ENCODE measurements around the gene KLHDC1. TPM values are rescaled to one million over a fixed set of nuclear protein-coding genes. Genes with fewer than 3 reads are reported as not detected.

The KLHDC1 gene
- total RNA-seq, 2 donors from 2014 or later: 0.35 to 0.77 TPM

- 8 to 14% methylated on average over 40 to 67 of the region's 67 CpGs for WGBS, 2 experiments (ENCODE audit: insufficient coverage in 1 of 2, insufficient read length in 1 of 2)
- Histone ChIP-seq H3K9ac (ENCODE audit: extremely low read depth, low read length, poor library complexity, severe bottlenecking) (peak within 1 kb of the TSS; percentile 75), H3K27ac (ENCODE audit: low read depth, low read length) (peak within 1 kb of the TSS; percentile 42), H3K4me3 (ENCODE audit: low read length) (peak within 1 kb of the TSS; percentile 76), H3K27me3 (ENCODE audit: control insufficient read depth, insufficient read depth, low read length, poor library complexity, severe bottlenecking) (peaks cover 5% of the 10 kb centered on the region), H3K4me1 (ENCODE audit: control insufficient read depth, insufficient read depth, low read length) (peaks cover 3% of the 10 kb centered on the region), H3K9me3 (ENCODE audit: control insufficient read depth, low read length) (no peaks in the 10 kb centered on the region), H3K36me3 (ENCODE audit: control insufficient read depth, insufficient read depth, low read length) (peaks cover 1% of the 10 kb centered on the region)
- peak within 1 kb of the TSS; percentile 81 for H3K4me3 Mint-ChIP-seq
- no peak for TF ChIP-seq CTCF (conservative IDR thresholded peaks at IDR 0.05)
- H3K36me3 Mint-ChIP-seq (ENCODE audit: low read depth): peaks cover 7% of the 10 kb centered on the region
- no peaks in the 10 kb centered on the region for H3K9me3 Mint-ChIP-seq
- peaks cover 19% of the 10 kb centered on the region for H3K27me3 Mint-ChIP-seq (ENCODE audit: insufficient read depth)
- DNase-seq: peak; percentile 93
- peaks cover 14% of the 10 kb centered on the region for H3K4me1 Mint-ChIP-seq
- peak within 1 kb of the TSS; percentile 96 for H3K27ac Mint-ChIP-seq
These were observed 4.8 kb upstream of the KLHDC1 start, which contains the start of gene POLE2 for GRCh38 chr14:49687942-49688700. Gene POLE2 (minus strand): TSS chr14:49688214. CDS start chr14:49688203, 11 bp downstream.

- Mint-ChIP-seq H3K4me3 (peak overlapping the region; percentile 81), H3K4me1 (peaks cover 14% of the 10 kb centered on the region), H3K27me3 (ENCODE audit: insufficient read depth) (peaks cover 19% of the 10 kb centered on the region), H3K36me3 (ENCODE audit: low read depth) (peaks cover 2% of the 10 kb centered on the region), H3K9me3 (no peaks in the 10 kb centered on the region), H3K27ac (no peak overlapping the region)
- TF ChIP-seq CTCF (conservative IDR thresholded peaks at IDR 0.05): no peak
- Histone ChIP-seq H3K4me3 (ENCODE audit: low read length) (peak overlapping the region; percentile 76), H3K27ac (ENCODE audit: low read depth, low read length) (no peak overlapping the region), H3K9ac (ENCODE audit: extremely low read depth, low read length, poor library complexity, severe bottlenecking) (no peak overlapping the region), H3K27me3 (ENCODE audit: control insufficient read depth, insufficient read depth, low read length, poor library complexity, severe bottlenecking) (peaks cover 5% of the 10 kb centered on the region), H3K36me3 (ENCODE audit: control insufficient read depth, insufficient read depth, low read length) (no peaks in the 10 kb centered on the region), H3K9me3 (ENCODE audit: control insufficient read depth, low read length) (no peaks in the 10 kb centered on the region), H3K4me1 (ENCODE audit: control insufficient read depth, insufficient read depth, low read length) (peaks cover 3% of the 10 kb centered on the region)
- WGBS, 2 experiments (ENCODE audit: insufficient coverage in 1 of 2, insufficient read length in 1 of 2): 94 to 96% methylated on average over 8 of the region's 8 CpGs
- no peak for DNase-seq
These were observed 4.3 kb upstream of the KLHDC1 start for GRCh38 chr14:49688701-49689030.

- no peak for TF ChIP-seq CTCF (conservative IDR thresholded peaks at IDR 0.05)
- Histone ChIP-seq H3K4me3 (ENCODE audit: low read length) (no peak overlapping the region), H3K9me3 (ENCODE audit: control insufficient read depth, low read length) (no peaks in the 10 kb centered on the region), H3K4me1 (ENCODE audit: control insufficient read depth, insufficient read depth, low read length) (peaks cover 3% of the 10 kb centered on the region), H3K9ac (ENCODE audit: extremely low read depth, low read length, poor library complexity, severe bottlenecking) (no peak overlapping the region), H3K27ac (ENCODE audit: low read depth, low read length) (no peak overlapping the region), H3K27me3 (ENCODE audit: control insufficient read depth, insufficient read depth, low read length, poor library complexity, severe bottlenecking) (peaks cover 5% of the 10 kb centered on the region), H3K36me3 (ENCODE audit: control insufficient read depth, insufficient read depth, low read length) (no peaks in the 10 kb centered on the region)
- H3K36me3 Mint-ChIP-seq (ENCODE audit: low read depth): no peaks in the 10 kb centered on the region
- no peaks in the 10 kb centered on the region for H3K9me3 Mint-ChIP-seq
- H3K27me3 Mint-ChIP-seq (ENCODE audit: insufficient read depth): peaks cover 19% of the 10 kb centered on the region
- no peak overlapping the region for H3K27ac Mint-ChIP-seq
- peaks cover 14% of the 10 kb centered on the region for H3K4me1 Mint-ChIP-seq
- H3K4me3 Mint-ChIP-seq: no peak overlapping the region
- DNase-seq: no peak
- WGBS, 2 experiments (ENCODE audit: insufficient coverage in 1 of 2, insufficient read length in 1 of 2): 77 to 86% methylated on average over 3 to 4 of the region's 4 CpGs
These were observed 1.9 kb upstream of the KLHDC1 start for GRCh38 chr14:49691031-49691430.

Data from endodermal cell (in vitro differentiated cells).